Neuron (in vitro differentiated cells): ENCODE data around the gene LAMC3.
A peak's percentile ranks its signal among the peaks of the same experiment; 100 is the strongest.
"Not testable (repeated sequence)": the region's sequence is repeated elsewhere in the genome, so short reads cannot be mapped to it uniquely, and the experiment has no call there.

Source experiments
- H2AFZ ChIP-seq: one replicate; pipeline ENCODE4 v1.6.1; 2013; ENCODE audit warnings: low read depth, mild to moderate bottlenecking, inconsistent platforms, low read length, moderate library complexity
- H3K27me3 ChIP-seq: one replicate; pipeline ENCODE4 v1.6.1; 2013; ENCODE audit warnings: low read length; ENCODE audit not compliant: insufficient read depth
- H3K36me3 ChIP-seq: one replicate; pipeline ENCODE4 v1.6.1; 2013; ENCODE audit warnings: low read length; ENCODE audit not compliant: insufficient read depth
- H3K4me1 ChIP-seq: one replicate; pipeline ENCODE4 v1.6.1; 2013; ENCODE audit warnings: low read length; ENCODE audit not compliant: insufficient read depth
- H3K4me3 ChIP-seq: 2 replicates; pipeline ENCODE4 v1.5.1; 2013; ENCODE audit warnings: mild to moderate bottlenecking, low read length, moderate library complexity
- H3K9me3 ChIP-seq: one replicate; pipeline ENCODE4 v1.6.1; 2013; ENCODE audit warnings: low read length

LAMC3 gene

GRCh38 chr9:131097126-131097947, 88.4 kb downstream of the LAMC3 start:
- H3K4me1 ChIP-seq: peaks cover 21% of the 10 kb centered on the region
- H2AFZ ChIP-seq: peak overlapping the region; percentile 77
- H3K36me3 ChIP-seq: no peaks in the 10 kb centered on the region
- H3K27me3 ChIP-seq: peaks cover 8% of the 10 kb centered on the region
- H3K9me3 ChIP-seq: no peaks in the 10 kb centered on the region
- H3K4me3 ChIP-seq: peak overlapping the region; percentile 90

- Histone ChIP-seq H3K4me1 (peaks cover 21% of the 10 kb centered on the region), H3K27me3 (peaks cover 8% of the 10 kb centered on the region), H3K36me3 (no peaks in the 10 kb centered on the region), H3K4me3 (peak overlapping the region; percentile 90), H3K9me3 (no peaks in the 10 kb centered on the region), H2AFZ (no peak overlapping the region)
Observed at GRCh38 chr9:131097948-131098278, 88.9 kb downstream of the LAMC3 start.

GRCh38 chr9:131098391-131099101, 89.6 kb downstream of the LAMC3 start:
- H3K9me3 ChIP-seq: no peaks in the 10 kb centered on the region
- H3K36me3 ChIP-seq: no peaks in the 10 kb centered on the region
- H3K27me3 ChIP-seq: peaks cover 8% of the 10 kb centered on the region
- H2AFZ ChIP-seq: no peak overlapping the region
- peaks cover 21% of the 10 kb centered on the region for H3K4me1 ChIP-seq
- H3K4me3 ChIP-seq: no peak overlapping the region

- Histone ChIP-seq H3K27me3 (peaks cover 5% of the 10 kb centered on the region), H3K4me3 (no peak overlapping the region), H3K36me3 (no peaks in the 10 kb centered on the region), H2AFZ (no peak overlapping the region), H3K4me1 (peaks cover 21% of the 10 kb centered on the region), H3K9me3 (no peaks in the 10 kb centered on the region)
Observed at GRCh38 chr9:131099102-131099606, 90.2 kb downstream of the LAMC3 start.

- not testable (repeated sequence) for H2AFZ ChIP-seq, H3K36me3 ChIP-seq, H3K9me3 ChIP-seq, H3K27me3 ChIP-seq, H3K4me3 ChIP-seq
- peaks cover 21% of the 10 kb centered on the region for H3K4me1 ChIP-seq
Observed at GRCh38 chr9:131099845-131100244, 90.9 kb downstream of the LAMC3 start.

- peaks cover 21% of the 10 kb centered on the region for H3K4me1 ChIP-seq
- H3K4me3 ChIP-seq: no peak overlapping the region
- H3K27me3 ChIP-seq: no peaks in the 10 kb centered on the region
- no peak overlapping the region for H2AFZ ChIP-seq
- H3K36me3 ChIP-seq: no peaks in the 10 kb centered on the region
- no peaks in the 10 kb centered on the region for H3K9me3 ChIP-seq
Observed at GRCh38 chr9:131100445-131100844, 91.5 kb downstream of the LAMC3 start.

- no peaks in the 10 kb centered on the region for H3K36me3 ChIP-seq
- H3K4me3 ChIP-seq: no peak overlapping the region
- H3K27me3 ChIP-seq: no peaks in the 10 kb centered on the region
- H2AFZ ChIP-seq: no peak overlapping the region
- H3K9me3 ChIP-seq: no peaks in the 10 kb centered on the region
- H3K4me1 ChIP-seq: peaks cover 16% of the 10 kb centered on the region
Observed at GRCh38 chr9:131101207-131101964, 92.4 kb downstream of the LAMC3 start.

GRCh38 chr9:131103024-131103423, 94.0 kb downstream of the LAMC3 start:
- Histone ChIP-seq H3K4me3 (no peak overlapping the region), H2AFZ (no peak overlapping the region), H3K27me3 (no peaks in the 10 kb centered on the region), H3K36me3 (peaks cover 3% of the 10 kb centered on the region), H3K9me3 (no peaks in the 10 kb centered on the region), H3K4me1 (peaks cover 2% of the 10 kb centered on the region)

GRCh38 chr9:131103535-131103934, 94.6 kb downstream of the LAMC3 start:
- Histone ChIP-seq H3K36me3 (peaks cover 3% of the 10 kb centered on the region), H3K9me3 (no peaks in the 10 kb centered on the region), H2AFZ (no peak overlapping the region), H3K4me3 (no peak overlapping the region), H3K27me3 (no peaks in the 10 kb centered on the region), H3K4me1 (no peaks in the 10 kb centered on the region)

- Histone ChIP-seq H3K36me3 (peaks cover 3% of the 10 kb centered on the region), H3K4me3 (no peak overlapping the region), H3K4me1 (no peaks in the 10 kb centered on the region), H2AFZ (no peak overlapping the region), H3K27me3 (no peaks in the 10 kb centered on the region), H3K9me3 (no peaks in the 10 kb centered on the region)
Observed at GRCh38 chr9:131104016-131104740, 95.2 kb downstream of the LAMC3 start.

GRCh38 chr9:131105952-131106351, 97.0 kb downstream of the LAMC3 start:
- no peaks in the 10 kb centered on the region for H3K4me1 ChIP-seq
- H3K9me3 ChIP-seq: no peaks in the 10 kb centered on the region
- no peak overlapping the region for H2AFZ ChIP-seq
- H3K4me3 ChIP-seq: no peak overlapping the region
- no peaks in the 10 kb centered on the region for H3K27me3 ChIP-seq
- peaks cover 3% of the 10 kb centered on the region for H3K36me3 ChIP-seq

- Histone ChIP-seq H3K9me3 (no peaks in the 10 kb centered on the region), H3K36me3 (peaks cover 3% of the 10 kb centered on the region), H2AFZ (no peak overlapping the region), H3K4me1 (peaks cover 15% of the 10 kb centered on the region), H3K27me3 (no peaks in the 10 kb centered on the region), H3K4me3 (no peak overlapping the region)
Observed at GRCh38 chr9:131107760-131108159, 98.8 kb downstream of the LAMC3 start.
